HG03175 (cell line): Measurements from ENCODE around the gene VWA5B2.
A peak's percentile ranks its signal among the peaks of the same experiment; 100 is the strongest.
"Not testable (repeated sequence)": the region's sequence is repeated elsewhere in the genome, so short reads cannot be mapped to it uniquely, and the experiment has no call there.

Source experiments
- ATAC-seq: cut with Tn5 transposase; IDR thresholded peaks from one replicate; pipeline ENCODE4 v1.9.1; 2021; ENCODE audit warnings: mild to moderate bottlenecking, moderate library complexity; ENCODE audit not compliant: unreplicated experiment

Gene VWA5B2

GRCh38 chr3:184241141-184241446 lies 11.7 kb downstream of the VWA5B2 start:
- ATAC-seq: no peak

GRCh38 chr3:184241447-184242296 lies 12.3 kb downstream of the VWA5B2 start:
- ATAC-seq: no peak

GRCh38 chr3:184242297-184242685 lies 12.9 kb downstream of the VWA5B2 start:
- no peak for ATAC-seq

- ATAC-seq: peak; percentile 57
Measured at GRCh38 chr3:184248454-184249411, 19.3 kb downstream of the VWA5B2 start, which contains the start of gene ALG3. TSS of gene ALG3 (minus strand) at chr3:184248962. CDS start at chr3:184248940, 22 bp downstream.

GRCh38 chr3:184249412-184250166 lies 20.2 kb downstream of the VWA5B2 start, which contains the start of gene EEF1AKMT4:
TSS of gene EEF1AKMT4 (plus strand) at chr3:184249672. CDS start at chr3:184249695, 23 bp downstream.
- peak; percentile 91 for ATAC-seq

- peak; percentile 65 for ATAC-seq
Measured at GRCh38 chr3:184250167-184250828, 20.9 kb downstream of the VWA5B2 start.

GRCh38 chr3:184255291-184256039 lies 26.1 kb downstream of the VWA5B2 start:
- ATAC-seq: no peak

- no peak for ATAC-seq
Measured at GRCh38 chr3:184257083-184257915, 27.9 kb downstream of the VWA5B2 start.

- no peak for ATAC-seq
Measured at GRCh38 chr3:184258926-184259325, 29.5 kb downstream of the VWA5B2 start.

GRCh38 chr3:184259396-184259877 lies 30.1 kb downstream of the VWA5B2 start:
- ATAC-seq: no peak

- peak; percentile 42 for ATAC-seq
Measured at GRCh38 chr3:184259878-184260723, 30.7 kb downstream of the VWA5B2 start.

GRCh38 chr3:184260724-184261269 lies 31.4 kb downstream of the VWA5B2 start:
- ATAC-seq: peak; percentile 10

GRCh38 chr3:184261270-184261853 lies 32.0 kb downstream of the VWA5B2 start, which contains the start of gene CAMK2N2:
TSS of gene CAMK2N2 (minus strand) at chr3:184261553. CDS start at chr3:184261285, 268 bp downstream.
- ATAC-seq: peak; percentile 40

- ATAC-seq: no peak
Measured at GRCh38 chr3:184261854-184262763, 32.7 kb downstream of the VWA5B2 start.

- no peak for ATAC-seq
Measured at GRCh38 chr3:184262764-184263179, 33.4 kb downstream of the VWA5B2 start.

GRCh38 chr3:184267249-184267648 lies 37.9 kb downstream of the VWA5B2 start:
- not testable (repeated sequence) for ATAC-seq
